Activated T-cell treated with anti-CD3 and anti-CD28 coated beads for 1 hour (primary cell): ENCODE data around the gene TMEM174.
"Not testable (repeated sequence)": the region's sequence is repeated elsewhere in the genome, so short reads cannot be mapped to it uniquely, and the experiment has no call there.

Experiments
- DNase-seq: peaks from one replicate; pipeline ENCODE4 v3.0.0-alpha.2; 2020; ENCODE audit warnings: low read depth

The TMEM174 gene

GRCh38 chr5:73196201-73196600, 23.2 kb downstream of the TMEM174 start:
- DNase-seq, result no peak

GRCh38 chr5:73197637-73198257, 24.8 kb downstream of the TMEM174 start:
- no peak for DNase-seq

GRCh38 chr5:73198833-73199592, 26.0 kb downstream of the TMEM174 start:
- DNase-seq, result no peak

GRCh38 chr5:73199671-73200070, 26.7 kb downstream of the TMEM174 start:
- DNase-seq, result no peak

GRCh38 chr5:73201547-73202513, 28.8 kb downstream of the TMEM174 start:
- peak; percentile 57 for DNase-seq

- DNase-seq, result no peak
Observed at GRCh38 chr5:73204332-73204731, 31.3 kb downstream of the TMEM174 start.

GRCh38 chr5:73204733-73205132, 31.7 kb downstream of the TMEM174 start:
- DNase-seq, result no peak

GRCh38 chr5:73205305-73205704, 32.3 kb downstream of the TMEM174 start:
- DNase-seq, result no peak

- not testable (repeated sequence) for DNase-seq
Observed at GRCh38 chr5:73207239-73207638, 34.2 kb downstream of the TMEM174 start.

- DNase-seq, result not testable (repeated sequence)
Observed at GRCh38 chr5:73209075-73209474, 36.1 kb downstream of the TMEM174 start.

- DNase-seq, result not testable (repeated sequence)
Observed at GRCh38 chr5:73212693-73213092, 39.7 kb downstream of the TMEM174 start.

- DNase-seq, result no peak
Observed at GRCh38 chr5:73213566-73213998, 40.6 kb downstream of the TMEM174 start.

GRCh38 chr5:73214306-73214705, 41.3 kb downstream of the TMEM174 start:
- DNase-seq, result no peak

GRCh38 chr5:73214996-73215395, 42.0 kb downstream of the TMEM174 start:
- no peak for DNase-seq

GRCh38 chr5:73215531-73215890, 42.5 kb downstream of the TMEM174 start:
- DNase-seq, result no peak

GRCh38 chr5:73215891-73216610, 43.1 kb downstream of the TMEM174 start:
- DNase-seq, result peak; percentile 48

- DNase-seq, result no peak
Observed at GRCh38 chr5:73218552-73219171, 45.7 kb downstream of the TMEM174 start.

- not testable (repeated sequence) for DNase-seq
Observed at GRCh38 chr5:73219336-73219735, 46.3 kb downstream of the TMEM174 start.

GRCh38 chr5:73221161-73221560, 48.2 kb downstream of the TMEM174 start:
- DNase-seq, result no peak

GRCh38 chr5:73221726-73222125, 48.7 kb downstream of the TMEM174 start:
- DNase-seq, result no peak

- DNase-seq, result no peak
Observed at GRCh38 chr5:73222173-73222572, 49.2 kb downstream of the TMEM174 start.
